Measurements from ENCODE around the gene SLAIN1. TPM values are rescaled to one million over a fixed set of nuclear protein-coding genes. Genes with fewer than 3 reads are reported as not detected.

The SLAIN1 gene
- total and polyA plus RNA-seq, 2 of the 8 experiments (the other 6 are each of a cell fraction or from before 2014, with no cell fraction given) = 35.0 to 37.7 TPM

- peaks cover 0 to 6% (median 0%) of the 10 kb centered on the region in 4 experiments; a peak in 2 of 7 replicates for H3K4me1 ChIP-seq (replicated peaks in 1 of 4; ENCODE audit: control insufficient read depth in 3 of 4, insufficient read depth in 4 of 4, low read length in 3 of 4)
- no peaks in the 10 kb centered on the region for H3K23me2 ChIP-seq (ENCODE audit: low read depth, low read length)
- no peak overlapping the region for H3K18ac ChIP-seq (ENCODE audit: extremely low read depth, low read length)
- H2BK15ac ChIP-seq (ENCODE audit: low read length) = no peak overlapping the region
- no peak overlapping the region for H4K91ac ChIP-seq (replicated peaks; ENCODE audit: insufficient read length, low read length)
- no peak overlapping the region for H3K56ac ChIP-seq (replicated peaks; ENCODE audit: insufficient read length, low read depth, low read length)
- H3K9ac ChIP-seq (replicated peaks in 1 of 4; ENCODE audit: extremely low read depth in 1 of 4, low read depth in 3 of 4, low read length in 3 of 4) = no peak overlapping the region
- peaks cover 0 to 38% of the 10 kb centered on the region in 2 experiments; a peak in 2 of 4 replicates for H3K79me2 ChIP-seq (ENCODE audit: control insufficient read depth in 1 of 2, insufficient read depth in 2 of 2, low read length in 2 of 2)
- no peak overlapping the region for H3K4ac ChIP-seq (replicated peaks; ENCODE audit: insufficient read length, low read depth, low read length)
- FAIRE-seq (no peak), DNase-seq (ENCODE audit: low read depth in 1 of 2, low spot score in 2 of 2) (no peak)
- H2AFZ ChIP-seq (ENCODE audit: low read length) = no peak overlapping the region
- 95% methylated on average over 2 of the region's 2 CpGs; no CpG with 5 or more reads in 1 of the 2 experiments for WGBS, 2 experiments (ENCODE audit: extremely low coverage in 1 of 2, insufficient coverage in 1 of 2, insufficient read length in 1 of 2, insufficient replicate concordance in 2 of 2, low coverage in 1 of 2, low lambda C conversion rate in 2 of 2, missing lambda C conversion rate in 1 of 2)
- CTCF ChIA-PET (ENCODE audit: partially characterized antibody) = no interaction called here
- no peaks in the 10 kb centered on the region for H3K9me3 ChIP-seq (ENCODE audit: insufficient read depth in 2 of 2, low read depth in 1 of 2, low read length in 1 of 2)
- no peaks in the 10 kb centered on the region for H3K79me1 ChIP-seq (ENCODE audit: low read depth, low read length)
- H2BK12ac ChIP-seq (ENCODE audit: low read depth, low read length) = no peak overlapping the region
- H4K20me1 ChIP-seq (replicated peaks in 1 of 2; ENCODE audit: control insufficient read depth in 1 of 2, insufficient read depth in 2 of 2, low read length in 2 of 2) = peaks cover 0 to 3% of the 10 kb centered on the region in 2 experiments
- POLR2A ChIA-PET (ENCODE audit: partially characterized antibody) = interaction anchor here (1.4 kb wide), 1 partner anchor 41 kb away, joined by 3 read pairs; no protein-coding TSS in a partner anchor
- H3K27me3 ChIP-seq (replicated peaks in 1 of 4; ENCODE audit: control insufficient read depth in 3 of 4, extremely low read depth in 1 of 4, insufficient read depth in 3 of 4, low read length in 3 of 4) = no peaks in the 10 kb centered on the region
- H3K4me2 ChIP-seq (ENCODE audit: insufficient read depth in 1 of 2, low read depth in 2 of 2, low read length in 2 of 2) = no peak overlapping the region
- no peak overlapping the region for H2AK5ac ChIP-seq (ENCODE audit: low read depth, low read length)
- TF ChIP-seq SP1 (IDR thresholded peaks at IDR 0.05; ENCODE audit: low read depth, low read length) (no peak), BACH1 (IDR thresholded peaks at IDR 0.05; ENCODE audit: low read length) (no peak), SIRT6 (IDR thresholded peaks at IDR 0.05; ENCODE audit: low read length) (no peak)
- no peak overlapping the region for H3K23ac ChIP-seq (ENCODE audit: insufficient read length)
- no peak overlapping the region for H2BK5ac ChIP-seq (ENCODE audit: low read depth, low read length)
- H4K5ac ChIP-seq (ENCODE audit: insufficient read length, low read depth, low read length) = no peak overlapping the region
- peaks cover 0 to 13% (median 0%) of the 10 kb centered on the region in 4 experiments; a peak in 2 of 8 replicates for H3K36me3 ChIP-seq (ENCODE audit: control insufficient read depth in 2 of 4, insufficient read depth in 4 of 4, low read length in 3 of 4)
- H4K8ac ChIP-seq (ENCODE audit: extremely low read depth, insufficient read depth, low read length) = no peak overlapping the region
- no peak overlapping the region for H3K14ac ChIP-seq (ENCODE audit: insufficient read length)
- H3K27ac ChIP-seq (ENCODE audit: low read depth, low read length) = no peak overlapping the region
- H2BK120ac ChIP-seq (replicated peaks; ENCODE audit: low read depth, low read length) = no peak overlapping the region
- no peak overlapping the region for H3K4me3 ChIP-seq (ENCODE audit: extremely low read depth in 1 of 4, insufficient read depth in 2 of 4, low read depth in 3 of 4, low read length in 4 of 4)
- H2BK20ac ChIP-seq (ENCODE audit: low read length) = no peak overlapping the region
Observed at GRCh38 chr13:77732287-77732686, 34.8 kb downstream of the SLAIN1 start.

Data from H1 (cell line).